HG02678 (cell line): ENCODE results near the gene ACTRT2.

Experiments used
- ATAC-seq: cut with Tn5 transposase; IDR thresholded peaks from one replicate; pipeline ENCODE4 v1.9.1; 2021; ENCODE audit warnings: mild to moderate bottlenecking, moderate library complexity; ENCODE audit not compliant: unreplicated experiment

Gene ACTRT2

GRCh38 chr1:3029991-3030662, 8.9 kb downstream of the ACTRT2 start:
- no peak for ATAC-seq

- no peak for ATAC-seq
These were observed 9.6 kb downstream of the ACTRT2 start for GRCh38 chr1:3030663-3031381.

- no peak for ATAC-seq
These were observed 10.3 kb downstream of the ACTRT2 start for GRCh38 chr1:3031401-3032221.

- ATAC-seq, result no peak
These were observed 11.2 kb downstream of the ACTRT2 start for GRCh38 chr1:3032371-3033039.

GRCh38 chr1:3033040-3033789, 11.9 kb downstream of the ACTRT2 start:
- ATAC-seq, result no peak

GRCh38 chr1:3033790-3034090, 12.5 kb downstream of the ACTRT2 start:
- no peak for ATAC-seq

GRCh38 chr1:3034162-3034561, 12.9 kb downstream of the ACTRT2 start:
- ATAC-seq, result no peak

- ATAC-seq, result no peak
These were observed 13.7 kb downstream of the ACTRT2 start for GRCh38 chr1:3034728-3035562.

GRCh38 chr1:3035563-3036446, 14.5 kb downstream of the ACTRT2 start:
- no peak for ATAC-seq

- no peak for ATAC-seq
These were observed 15.4 kb downstream of the ACTRT2 start for GRCh38 chr1:3036447-3037280.

- ATAC-seq, result no peak
These were observed 16.2 kb downstream of the ACTRT2 start for GRCh38 chr1:3037281-3038040.

GRCh38 chr1:3038113-3038551, 16.9 kb downstream of the ACTRT2 start:
- no peak for ATAC-seq

- no peak for ATAC-seq
These were observed 17.4 kb downstream of the ACTRT2 start for GRCh38 chr1:3038571-3039181.

- ATAC-seq, result no peak
These were observed 18.7 kb downstream of the ACTRT2 start for GRCh38 chr1:3040004-3040403.

GRCh38 chr1:3042481-3042880, 21.2 kb downstream of the ACTRT2 start:
- ATAC-seq, result no peak

- ATAC-seq, result no peak
These were observed 27.9 kb downstream of the ACTRT2 start for GRCh38 chr1:3049164-3049563.

GRCh38 chr1:3049905-3050304, 28.6 kb downstream of the ACTRT2 start:
- ATAC-seq, result no peak
